ENCODE results near the gene BICC1. TPM values are rescaled to one million over a fixed set of nuclear protein-coding genes. Genes with fewer than 3 reads are reported as not detected.

The BICC1 gene
- total and polyA plus RNA-seq, 2 of the 4 experiments (the other 2 are of a cell fraction): 5.7 to 42.5 TPM

DNA sequence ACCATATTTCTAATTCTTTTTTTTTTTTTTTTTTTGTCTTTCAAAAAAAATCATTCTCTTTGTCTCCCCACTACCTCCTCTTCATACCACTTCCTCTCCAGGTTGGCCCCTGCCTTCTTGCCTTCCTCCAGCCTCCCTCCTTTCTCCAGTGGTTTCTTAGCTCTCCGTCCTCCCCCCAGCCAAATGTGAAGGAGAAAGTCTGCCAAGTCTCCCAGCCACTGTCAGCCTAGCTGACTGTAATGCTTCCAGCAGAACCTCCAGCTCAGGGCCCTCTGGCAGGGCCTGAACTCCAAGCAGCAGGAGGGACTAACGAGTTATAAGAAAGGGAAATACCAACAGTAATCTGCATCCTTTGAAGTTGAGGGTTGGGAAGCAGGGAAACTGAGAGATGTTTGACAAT is 35.5 kb upstream of the BICC1 start:
- Histone ChIP-seq H2BK5ac (ENCODE audit: low read depth, low read length, poor library complexity, severe bottlenecking) (peak overlapping the region; percentile 3), H2BK15ac (ENCODE audit: low read depth, low read length) (peak overlapping the region; percentile 95; the same call in 2 of the 3 replicates), H3K27ac (ENCODE audit: insufficient read depth, low read length) (peak overlapping the region; percentile 23), H3K14ac (replicated peaks; ENCODE audit: low read depth, low read length) (no peak overlapping the region), H3K36me3 (ENCODE audit: control insufficient read depth, insufficient read depth, low read length) (no peaks in the 10 kb centered on the region), H3K23ac (ENCODE audit: low read depth, low read length) (no peak overlapping the region), H2AFZ (replicated peaks; ENCODE audit: low read length, poor library complexity) (peak overlapping the region; percentile 73), H3K4me3 (ENCODE audit: insufficient read depth, low read depth, low read length) (no peak overlapping the region), H3K79me1 (ENCODE audit: low read depth in 1 of 2, low read length in 2 of 2) (no peaks in the 10 kb centered on the region), H3K4ac (ENCODE audit: low read depth, low read length) (peak overlapping the region; percentile 6), H3K9ac (ENCODE audit: low read depth, low read length) (no peak overlapping the region), H2AK5ac (ENCODE audit: low read depth, low read length) (peak overlapping the region; percentile 34; the same call in 1 of the 2 replicates), H3K27me3 (ENCODE audit: control insufficient read depth, insufficient read depth, low read length) (no peaks in the 10 kb centered on the region), H2AK9ac (replicated peaks; ENCODE audit: low read depth, low read length, poor library complexity) (no peak overlapping the region), H3K4me2 (ENCODE audit: low read depth, low read length) (no peak overlapping the region), H3K9me3 (ENCODE audit: control insufficient read depth, insufficient read depth, low read length) (no peaks in the 10 kb centered on the region), H4K5ac (ENCODE audit: low read depth, low read length) (no peak overlapping the region), H4K20me1 (ENCODE audit: insufficient read depth, low read length) (no peaks in the 10 kb centered on the region), H4K91ac (ENCODE audit: insufficient read depth, low read depth, low read length) (peak overlapping the region; percentile 63; the same call in 1 of the 2 replicates), H2BK120ac (ENCODE audit: low read depth, low read length) (peak overlapping the region; percentile 82), H3K9me1 (ENCODE audit: insufficient read depth, low read length) (peaks cover 9% of the 10 kb centered on the region; the same call in 1 of the 2 replicates), H3K4me1 (ENCODE audit: control insufficient read depth, insufficient read depth, low read length) (peaks cover 13% of the 10 kb centered on the region), H3K56ac (ENCODE audit: extremely low read depth, insufficient read depth, low read length) (no peak overlapping the region), H3K18ac (ENCODE audit: low read depth, low read length) (peak overlapping the region; percentile 55), H2BK20ac (ENCODE audit: low read depth, low read length) (peak overlapping the region; percentile 47), H4K8ac (ENCODE audit: low read depth in 2 of 2, low read length in 2 of 2) (peak overlapping the region; percentile 47; a peak in 3 of 4 replicates)
- ATAC-seq (ENCODE audit: low read depth): peak; percentile 50
- intact Hi-C loops (cut with micrococcal nuclease): no loop called here
- WGBS, 2 experiments (ENCODE audit: extremely low coverage in 2 of 2, insufficient read length in 1 of 2): no CpG with 5 or more reads among the region's 2 CpGs
- CTCF ChIA-PET: interaction anchor here (0.6 to 0.9 kb wide), 2 partner anchors 19 to 25 kb away, joined by 5 to 6 read pairs; no protein-coding TSS in a partner anchor
- TF ChIP-seq CEBPB (IDR thresholded peaks at IDR 0.05; ENCODE audit: low read depth, low read length): no peak
- peak; percentile 51 for DNase-seq
- POLR2A ChIA-PET (ENCODE audit: unreplicated experiment): interaction anchor here (0.7 kb wide), 1 partner anchor 11 kb away, joined by 25 read pairs; no protein-coding TSS in a partner anchor
- in situ Hi-C loops (cut with MboI; ENCODE audit: low sequenced_read_pairs): no loop called here
- dilution Hi-C loops (cut with HindIII; ENCODE audit: low sequenced_read_pairs, unreplicated experiment): no loop called here
- no TSS peak for BruUV-seq (replicated peaks)

Measured in IMR-90 (cell line).